AG09309 (cell line): ENCODE measurements around the gene SMARCA2.

Experiments used
- DNase-seq: peaks from one replicate; pipeline ENCODE4 v3.0.0-alpha.2; 2010; ENCODE audit warnings: low read depth
- H3K4me3 ChIP-seq: 2 replicates; pipeline ENCODE4 v1.5.1; 2011; ENCODE audit warnings: mild to moderate bottlenecking, low read depth, low read length, moderate library complexity; ENCODE audit not compliant: control insufficient read depth
- CTCF ChIP-seq: IDR thresholded peaks from 2 replicates; pipeline ENCODE4 v1.5.1; 2011; ENCODE audit warnings: mild to moderate bottlenecking, low read depth, low read length, inconsistent platforms; ENCODE audit not compliant: insufficient read depth, control insufficient read depth; ENCODE audit errors: missing control alignments

The SMARCA2 gene

GRCh38 chr9:2047144-2047671 is 32.1 kb downstream of the SMARCA2 start:
- no peak overlapping the region for H3K4me3 ChIP-seq
- no peak for DNase-seq
- no peak for TF ChIP-seq CTCF

GRCh38 chr9:2047916-2048315 is 32.8 kb downstream of the SMARCA2 start:
- TF ChIP-seq CTCF = no peak
- no peak for DNase-seq
- no peak overlapping the region for H3K4me3 ChIP-seq

- no peak for TF ChIP-seq CTCF
- no peak overlapping the region for H3K4me3 ChIP-seq
- no peak for DNase-seq
Measured at GRCh38 chr9:2050236-2050635, 35.1 kb downstream of the SMARCA2 start.

GRCh38 chr9:2053883-2054845 is 39.0 kb downstream of the SMARCA2 start:
- no peak for TF ChIP-seq CTCF
- no peak overlapping the region for H3K4me3 ChIP-seq
- peak; percentile 44 for DNase-seq

- no peak for TF ChIP-seq CTCF
- no peak overlapping the region for H3K4me3 ChIP-seq
- peak; percentile 18 for DNase-seq
Measured at GRCh38 chr9:2055203-2055658, 40.1 kb downstream of the SMARCA2 start.

GRCh38 chr9:2059274-2059929 is 44.3 kb downstream of the SMARCA2 start:
- TF ChIP-seq CTCF = no peak
- DNase-seq = no peak
- H3K4me3 ChIP-seq = no peak overlapping the region
